ENCODE results near the gene TMEM271. TPM values are rescaled to one million over a fixed set of nuclear protein-coding genes. Genes with fewer than 3 reads are reported as not detected.

Gene TMEM271
- total RNA-seq, 4 donors from 2014 or later = not detected

DNA sequence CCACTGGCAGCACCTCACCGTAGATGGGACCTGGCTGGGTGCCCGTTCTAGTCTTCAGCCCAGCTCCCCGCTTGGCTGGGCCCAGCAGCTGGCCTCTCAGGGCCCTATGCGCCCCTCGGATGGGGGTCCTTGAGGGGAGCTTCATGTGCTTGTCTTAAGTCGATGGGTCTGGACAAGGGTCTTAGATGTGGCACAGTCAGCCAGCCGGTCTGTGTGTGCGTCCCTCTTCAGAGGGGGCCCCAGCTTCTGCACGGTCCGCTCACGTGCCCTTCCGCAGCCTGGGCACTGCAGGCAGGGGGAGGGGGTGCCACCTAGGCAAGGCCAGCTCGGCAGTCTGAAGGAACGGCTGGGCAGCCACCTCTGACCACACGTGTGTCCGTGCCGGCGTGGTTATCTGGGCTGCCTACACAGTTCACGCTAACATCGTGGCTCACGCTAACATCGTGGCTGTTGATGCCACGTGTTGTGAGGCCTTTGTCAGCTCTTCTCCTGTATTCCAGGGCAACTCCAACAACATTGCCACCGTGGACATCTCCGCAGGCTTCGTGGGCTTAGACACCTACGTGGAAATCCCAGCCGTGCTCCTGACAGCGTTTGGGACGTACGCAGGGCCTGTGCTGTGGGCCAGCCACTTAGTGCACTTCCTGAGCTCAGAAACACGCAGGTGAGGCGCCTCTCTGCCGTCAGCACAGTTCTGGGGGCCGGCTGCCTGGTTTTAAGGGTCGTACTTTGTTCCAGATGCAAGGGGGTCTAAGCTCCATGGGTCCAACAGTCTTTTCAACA, 42.6 kb downstream of the TMEM271 start:
- no peak for TF ChIP-seq POLR2A (IDR thresholded peaks at IDR 0.05)
- TF ChIP-seq, protein P1, sequence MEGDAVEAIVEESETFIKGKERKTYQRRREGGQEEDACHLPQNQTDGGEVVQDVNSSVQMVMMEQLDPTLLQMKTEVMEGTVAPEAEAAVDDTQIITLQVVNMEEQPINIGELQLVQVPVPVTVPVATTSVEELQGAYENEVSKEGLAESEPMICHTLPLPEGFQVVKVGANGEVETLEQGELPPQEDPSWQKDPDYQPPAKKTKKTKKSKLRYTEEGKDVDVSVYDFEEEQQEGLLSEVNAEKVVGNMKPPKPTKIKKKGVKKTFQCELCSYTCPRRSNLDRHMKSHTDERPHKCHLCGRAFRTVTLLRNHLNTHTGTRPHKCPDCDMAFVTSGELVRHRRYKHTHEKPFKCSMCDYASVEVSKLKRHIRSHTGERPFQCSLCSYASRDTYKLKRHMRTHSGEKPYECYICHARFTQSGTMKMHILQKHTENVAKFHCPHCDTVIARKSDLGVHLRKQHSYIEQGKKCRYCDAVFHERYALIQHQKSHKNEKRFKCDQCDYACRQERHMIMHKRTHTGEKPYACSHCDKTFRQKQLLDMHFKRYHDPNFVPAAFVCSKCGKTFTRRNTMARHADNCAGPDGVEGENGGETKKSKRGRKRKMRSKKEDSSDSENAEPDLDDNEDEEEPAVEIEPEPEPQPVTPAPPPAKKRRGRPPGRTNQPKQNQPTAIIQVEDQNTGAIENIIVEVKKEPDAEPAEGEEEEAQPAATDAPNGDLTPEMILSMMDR (IDR thresholded peaks at IDR 0.05 in 4 of 5, conservative IDR thresholded peaks at IDR 0.05 in 1 of 5) = no peak
- Histone ChIP-seq H3K27me3 (no peaks in the 10 kb centered on the region), H3K9me3 (no peaks in the 10 kb centered on the region), H3K36me3 (peaks cover 0 to 68% of the 10 kb centered on the region in 2 donors), H3K27ac (no peak overlapping the region), H3K4me3 (no peak overlapping the region), H3K4me1 (no peaks in the 10 kb centered on the region)
- intact Hi-C loops (cut with DNase I; ENCODE audit: low total_unique reads) = no loop called here
- in situ Hi-C loops (cut with MboI; ENCODE audit: low sequenced_read_pairs in 4 of 4) = no loop called here
- no peak for DNase-seq
- ATAC-seq = no peak

DNA sequence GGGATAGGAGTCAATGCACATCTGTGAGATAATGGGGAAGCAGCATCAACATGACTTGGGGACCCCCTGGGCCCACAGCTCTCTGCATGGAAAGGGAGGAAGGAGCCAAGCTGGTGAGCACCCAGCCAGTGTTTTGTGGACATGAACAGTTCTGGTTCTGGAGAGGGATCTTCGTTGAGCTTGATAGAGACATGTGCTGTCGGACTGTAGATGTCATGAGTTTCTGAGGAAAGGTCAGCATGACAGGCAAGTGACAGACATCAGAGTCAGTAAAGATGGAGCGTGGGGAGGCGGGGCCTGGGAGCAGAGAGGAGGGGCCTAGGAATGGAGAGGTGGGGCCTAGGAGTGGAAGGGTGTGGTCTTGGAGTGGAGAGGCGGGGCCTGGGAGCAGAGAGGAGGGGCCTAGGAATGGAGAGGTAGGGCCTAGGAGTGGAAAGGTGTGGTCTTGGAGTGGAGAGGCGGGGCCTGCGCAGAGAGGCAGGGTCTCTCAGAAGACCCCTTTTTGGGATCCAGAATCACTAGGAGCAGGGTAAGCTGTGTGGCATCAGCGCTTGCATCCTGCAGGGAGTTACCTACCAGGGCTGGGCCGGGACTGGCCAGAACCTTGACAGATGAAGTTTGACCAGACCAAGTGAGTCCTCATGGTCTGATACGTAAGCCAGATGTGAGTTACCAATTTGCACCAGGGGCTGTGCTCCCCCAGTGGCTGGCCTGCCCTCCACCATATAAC, 43.3 kb downstream of the TMEM271 start:
- intact Hi-C loops (cut with DNase I; ENCODE audit: low total_unique reads) (no loop called here), in situ Hi-C loops (cut with MboI; ENCODE audit: low sequenced_read_pairs in 4 of 4) (no loop called here)
- Histone ChIP-seq H3K4me1 (no peaks in the 10 kb centered on the region), H3K36me3 (peaks cover 0 to 66% of the 10 kb centered on the region in 2 donors), H3K4me3 (no peak overlapping the region), H3K27ac (no peak overlapping the region), H3K27me3 (no peaks in the 10 kb centered on the region), H3K9me3 (no peaks in the 10 kb centered on the region)
- no peak for TF ChIP-seq POLR2A (IDR thresholded peaks at IDR 0.05)
- TF ChIP-seq, protein P1 (IDR thresholded peaks at IDR 0.05 in 4 of 5, conservative IDR thresholded peaks at IDR 0.05 in 1 of 5) = no peak
- no peak for DNase-seq
- ATAC-seq = no peak

DNA sequence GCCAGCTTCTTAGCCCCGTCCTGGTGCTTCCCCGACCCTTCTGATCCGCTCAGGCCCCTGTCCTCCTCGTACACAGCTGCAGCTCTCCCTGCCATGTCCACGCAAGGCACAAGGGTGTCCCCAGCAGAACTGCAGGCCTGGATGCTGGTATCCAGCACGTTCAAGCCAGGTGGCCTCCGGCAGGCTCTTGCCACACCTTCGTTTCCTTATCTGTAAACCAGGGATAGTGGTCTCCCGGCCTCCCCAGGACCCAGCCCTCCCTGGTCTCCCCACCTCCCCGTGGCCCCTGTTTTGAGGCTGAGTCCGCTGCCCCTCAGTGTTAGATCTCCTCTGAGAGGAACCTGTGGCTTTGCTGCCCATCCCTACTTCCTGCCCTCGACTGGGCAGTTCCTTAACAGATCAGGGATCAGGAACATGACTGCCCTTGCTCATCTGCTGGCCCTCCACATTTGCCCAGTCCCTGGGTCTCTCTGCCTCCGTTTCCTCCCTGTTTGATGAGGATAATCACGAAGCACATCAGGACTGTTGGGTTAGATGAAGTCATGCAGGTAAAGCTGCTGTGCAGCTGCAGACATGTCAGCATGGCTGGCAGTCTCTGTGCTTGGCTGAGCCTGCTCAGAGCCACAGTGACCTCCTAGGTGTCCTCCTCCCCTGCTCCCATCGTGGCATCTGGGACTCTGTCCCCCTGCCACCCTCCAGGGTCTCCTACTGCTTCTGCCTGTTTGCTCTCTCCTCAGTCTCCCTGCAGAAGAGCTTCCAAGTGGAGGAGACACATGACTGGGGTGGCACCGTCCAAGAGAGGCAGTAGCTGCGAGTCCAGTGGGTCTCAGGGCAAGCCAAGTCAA, 44.2 kb downstream of the TMEM271 start:
- H3K4me3 ChIP-seq = no peak overlapping the region
- no peaks in the 10 kb centered on the region for H3K27me3 ChIP-seq
- DNase-seq = no peak
- ATAC-seq = no peak
- TF ChIP-seq POLR2A (IDR thresholded peaks at IDR 0.05) = no peak
- TF ChIP-seq, protein P1 (IDR thresholded peaks at IDR 0.05 in 4 of 5, conservative IDR thresholded peaks at IDR 0.05 in 1 of 5) = no peak
- peaks cover 0 to 66% of the 10 kb centered on the region in 2 donors for H3K36me3 ChIP-seq
- H3K27ac ChIP-seq = no peak overlapping the region
- intact Hi-C loops (cut with DNase I; ENCODE audit: low total_unique reads) (no loop called here), in situ Hi-C loops (cut with MboI; ENCODE audit: low sequenced_read_pairs in 4 of 4) (no loop called here)
- H3K9me3 ChIP-seq = no peaks in the 10 kb centered on the region
- no peaks in the 10 kb centered on the region for H3K4me1 ChIP-seq

DNA sequence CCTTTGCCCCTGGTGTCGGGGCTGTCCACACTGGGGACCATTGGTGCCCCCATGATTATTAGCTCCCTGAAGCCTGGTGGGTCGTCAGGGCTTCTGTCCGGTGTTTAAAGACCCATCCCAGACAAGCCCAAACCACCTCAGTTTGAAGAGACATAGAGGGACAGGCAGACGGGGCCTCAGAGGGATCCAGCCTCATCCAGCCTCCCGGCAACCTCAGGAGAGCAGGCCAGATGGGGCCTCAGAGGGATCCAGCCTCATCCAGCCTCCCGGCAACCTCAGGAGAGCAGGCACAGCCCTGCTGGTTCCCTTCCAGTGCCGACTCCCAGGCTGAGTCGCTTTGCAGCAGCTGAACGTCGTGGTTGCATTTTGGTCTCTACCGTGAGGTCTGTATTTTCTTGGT, 45.0 kb downstream of the TMEM271 start:
- Histone ChIP-seq H3K4me1 (no peaks in the 10 kb centered on the region), H3K27me3 (no peaks in the 10 kb centered on the region), H3K9me3 (no peaks in the 10 kb centered on the region), H3K4me3 (no peak overlapping the region), H3K36me3 (peaks cover 0 to 60% of the 10 kb centered on the region in 2 donors), H3K27ac (no peak overlapping the region)
- in situ Hi-C loops (cut with MboI; ENCODE audit: low sequenced_read_pairs in 4 of 4) = no loop called here
- no peak for DNase-seq
- no peak for TF ChIP-seq POLR2A (IDR thresholded peaks at IDR 0.05)
- intact Hi-C loops (cut with DNase I; ENCODE audit: low total_unique reads) = no loop called here
- ATAC-seq = no peak

Measured in gastrocnemius medialis (tissue), 4 donors.